ENCODE results near the gene STAT2. TPM values are rescaled to one million over a fixed set of nuclear protein-coding genes. Genes with fewer than 3 reads are reported as not detected.
A peak's percentile ranks its signal among the peaks of the same experiment; 100 is the strongest.

Gene STAT2
- total RNA-seq, 1 donor from 2014 or later, result 199 TPM

- H3K36me3 ChIP-seq, result peaks cover 24% of the 10 kb centered on the region
- H3K9me3 ChIP-seq, result no peaks in the 10 kb centered on the region
- DNase-seq (peak; percentile 22), ATAC-seq (no peak)
- intact Hi-C loops (cut with DNase I), result no loop called here
- no peaks in the 10 kb centered on the region for H3K27me3 ChIP-seq
- H3K4me3 ChIP-seq, result no peak overlapping the region
- H3K27ac ChIP-seq, result peak overlapping the region; percentile 24
- TF ChIP-seq CTCF (IDR thresholded peaks at IDR 0.05), result no peak
- peaks cover 38% of the 10 kb centered on the region for H3K4me1 ChIP-seq
These were observed 62.5 kb downstream of the STAT2 start for GRCh38 chr12:56297400-56297799.

- no peak overlapping the region for H3K4me3 ChIP-seq
- H3K36me3 ChIP-seq, result peaks cover 28% of the 10 kb centered on the region
- DNase-seq (peak; percentile 23), ATAC-seq (no peak)
- H3K27ac ChIP-seq, result no peak overlapping the region
- no peaks in the 10 kb centered on the region for H3K9me3 ChIP-seq
- no peaks in the 10 kb centered on the region for H3K27me3 ChIP-seq
- intact Hi-C loops (cut with DNase I), result no loop called here
- TF ChIP-seq CTCF (IDR thresholded peaks at IDR 0.05), result no peak
- H3K4me1 ChIP-seq, result peaks cover 44% of the 10 kb centered on the region
These were observed 63.6 kb downstream of the STAT2 start for GRCh38 chr12:56296295-56296694.

- intact Hi-C loops (cut with DNase I), result no loop called here
- Histone ChIP-seq H3K27ac (no peak overlapping the region), H3K36me3 (peaks cover 42% of the 10 kb centered on the region), H3K4me1 (peaks cover 38% of the 10 kb centered on the region), H3K4me3 (no peak overlapping the region), H3K27me3 (no peaks in the 10 kb centered on the region), H3K9me3 (no peaks in the 10 kb centered on the region)
- no peak for TF ChIP-seq CTCF (IDR thresholded peaks at IDR 0.05)
- ATAC-seq, result no peak
- DNase-seq, result no peak
These were observed 66.1 kb downstream of the STAT2 start for GRCh38 chr12:56293795-56294194.

Other genes with a start within 250 kb of the STAT2 start
- 2,726 TPM for gene RPL41, start 243.5 kb downstream of the STAT2 start, total RNA-seq
- 8.4 TPM for gene ZC3H10, start 241.8 kb downstream of the STAT2 start, total RNA-seq
- gene ESYT1, start 231.8 kb downstream of the STAT2 start, total RNA-seq, result 101 TPM
- gene MYL6B, start 207.5 kb downstream of the STAT2 start, total RNA-seq, result 19.5 TPM
- gene MYL6, start 201.7 kb downstream of the STAT2 start, total RNA-seq, result 1,254 TPM
- gene SMARCC2, start 170.6 kb downstream of the STAT2 start, total RNA-seq, result 117 TPM
- gene RNF41, start 138.2 kb downstream of the STAT2 start, total RNA-seq, result 51.6 TPM
- gene NABP2, start 135.8 kb downstream of the STAT2 start, total RNA-seq, result 19.8 TPM
- 0.87 TPM for gene SLC39A5, start 130.1 kb downstream of the STAT2 start, total RNA-seq
- 28.0 TPM for gene ANKRD52, start 101.7 kb downstream of the STAT2 start, total RNA-seq
- 12.0 TPM for gene COQ10A, start 93.2 kb downstream of the STAT2 start, total RNA-seq
- gene CS, start 59.8 kb downstream of the STAT2 start, total RNA-seq, result 159 TPM
- gene CNPY2, start 44.1 kb downstream of the STAT2 start, total RNA-seq, result 101 TPM
- gene PAN2, start 26.1 kb downstream of the STAT2 start, total RNA-seq, result 84.4 TPM
- gene IL23A, start 21.2 kb downstream of the STAT2 start, total RNA-seq, result 0.81 TPM
- not detected for gene APOF, start 2.8 kb upstream of the STAT2 start, total RNA-seq
- 9.8 TPM for gene TIMELESS, start 89.3 kb upstream of the STAT2 start, total RNA-seq
- gene MIP, start 94.5 kb upstream of the STAT2 start, total RNA-seq, result not detected
- 3.2 TPM for gene SPRYD4, start 108.5 kb upstream of the STAT2 start, total RNA-seq
- 5.5 TPM for gene GLS2, start 128.1 kb upstream of the STAT2 start, total RNA-seq
- 142 TPM for gene RBMS2, start 161.7 kb upstream of the STAT2 start, total RNA-seq